NCI-H2171 (cell line): ENCODE results near the gene GABRD.
A peak's percentile ranks its signal among the peaks of the same experiment; 100 is the strongest.
"Not testable (repeated sequence)": the region's sequence is repeated elsewhere in the genome, so short reads cannot be mapped to it uniquely, and the experiment has no call there.

Experiments used
- DNase-seq: peaks from one replicate; lab custom pipeline; 2025; lab: John Stamatoyannopoulos, UW

Gene GABRD

GRCh38 chr1:2019172-2019543 lies at the start of gene GABRD:
TSS of gene GABRD (plus strand) at chr1:2019345. CDS start at chr1:2019424, 79 bp downstream.
- DNase-seq = peak; percentile 31

- DNase-seq = no peak
Measured at GRCh38 chr1:1969505-1969900, 49.6 kb upstream of the GABRD start.

GRCh38 chr1:1969953-1970716 lies 49.0 kb upstream of the GABRD start:
- DNase-seq = no peak

- no peak for DNase-seq
Measured at GRCh38 chr1:1971017-1971416, 48.1 kb upstream of the GABRD start.

- no peak for DNase-seq
Measured at GRCh38 chr1:1971688-1972087, 47.5 kb upstream of the GABRD start.

- no peak for DNase-seq
Measured at GRCh38 chr1:1972976-1973715, 46.0 kb upstream of the GABRD start.

- no peak for DNase-seq
Measured at GRCh38 chr1:1973716-1974642, 45.2 kb upstream of the GABRD start.

- DNase-seq = no peak
Measured at GRCh38 chr1:1974834-1975233, 44.3 kb upstream of the GABRD start.

- no peak for DNase-seq
Measured at GRCh38 chr1:1975535-1975934, 43.6 kb upstream of the GABRD start.

- DNase-seq = no peak
Measured at GRCh38 chr1:1976031-1976430, 43.1 kb upstream of the GABRD start.

- no peak for DNase-seq
Measured at GRCh38 chr1:1978108-1978507, 41.0 kb upstream of the GABRD start.

- DNase-seq = not testable (repeated sequence)
Measured at GRCh38 chr1:1978690-1979481, 40.3 kb upstream of the GABRD start.

GRCh38 chr1:1979482-1980165 lies 39.5 kb upstream of the GABRD start:
- DNase-seq = no peak

GRCh38 chr1:1980467-1981141 lies 38.5 kb upstream of the GABRD start:
- no peak for DNase-seq

GRCh38 chr1:1981142-1981500 lies 38.0 kb upstream of the GABRD start:
- no peak for DNase-seq

- DNase-seq = not testable (repeated sequence)
Measured at GRCh38 chr1:1981631-1982327, 37.4 kb upstream of the GABRD start.

GRCh38 chr1:1982379-1983232 lies 36.5 kb upstream of the GABRD start:
- no peak for DNase-seq

GRCh38 chr1:1984560-1985070 lies 34.5 kb upstream of the GABRD start:
- no peak for DNase-seq
